HL-60 (cell line): ENCODE measurements around the gene NUBPL.

Experiments used
- DNase-seq, 2 experiments: peaks; one replicate each; pipeline ENCODE4 v3.0.0-alpha.2; 2010 to 2020; ENCODE audit warnings: low read depth in 1 of 2, low spot score in 1 of 2
- H3K27ac ChIP-seq: fragments of 250-450 bp; sonication (Bioruptor Pico); replicated peaks from 2 replicates; pipeline ENCODE4 v1.5.1; 2020; ENCODE audit warnings: mild to moderate bottlenecking, moderate library complexity
- H3K27me3 ChIP-seq: fragments of 250-450 bp; sonication (Bioruptor Pico); 2 replicates; pipeline ENCODE4 v1.5.1; 2021; ENCODE audit warnings: mild to moderate bottlenecking, moderate library complexity; ENCODE audit not compliant: insufficient read depth, poor library complexity, severe bottlenecking
- H3K4me3 ChIP-seq: replicated peaks from 2 replicates; pipeline ENCODE4 v1.5.1; 2011; ENCODE audit warnings: mild to moderate bottlenecking, control low read depth, low read length; ENCODE audit not compliant: insufficient read depth
- CTCF ChIP-seq: IDR thresholded peaks from one replicate; pipeline ENCODE4 v1.5.1; 2011; ENCODE audit warnings: low read length, control low read depth, inconsistent platforms; ENCODE audit not compliant: insufficient read depth
- GABPA ChIP-seq: IDR thresholded peaks from 2 replicates; pipeline ENCODE4 v1.6.1; 2012; ENCODE audit warnings: low read depth
- POLR2AphosphoS5 ChIP-seq: IDR thresholded peaks from 2 replicates; pipeline ENCODE4 v1.6.1; 2012; ENCODE audit warnings: low read depth
- REST ChIP-seq: IDR thresholded peaks from 2 replicates; pipeline ENCODE4 v1.6.1; 2012; ENCODE audit warnings: low read depth; ENCODE audit not compliant: insufficient replicate concordance
- SPI1 ChIP-seq: IDR thresholded peaks from 2 replicates; pipeline ENCODE4 v1.6.1; 2012; ENCODE audit warnings: low read depth, mild to moderate bottlenecking, borderline replicate concordance

NUBPL gene

GRCh38 chr14:31760277-31760676 lies 199.1 kb downstream of the NUBPL start:
- no peak overlapping the region for H3K4me3 ChIP-seq
- DNase-seq = no peak
- H3K27ac ChIP-seq = no peak overlapping the region
- no peaks in the 10 kb centered on the region for H3K27me3 ChIP-seq
- no peak for TF ChIP-seq REST
- TF ChIP-seq POLR2AphosphoS5 = no peak
- TF ChIP-seq CTCF = no peak
- TF ChIP-seq SPI1 = no peak
- no peak for TF ChIP-seq GABPA

GRCh38 chr14:31761325-31761724 lies 200.1 kb downstream of the NUBPL start:
- H3K27me3 ChIP-seq = no peaks in the 10 kb centered on the region
- TF ChIP-seq CTCF = no peak
- TF ChIP-seq GABPA = no peak
- TF ChIP-seq REST = no peak
- TF ChIP-seq POLR2AphosphoS5 = no peak
- TF ChIP-seq SPI1 = no peak
- DNase-seq = no peak
- H3K4me3 ChIP-seq = no peak overlapping the region
- no peak overlapping the region for H3K27ac ChIP-seq

- Histone ChIP-seq H3K27ac (no peak overlapping the region), H3K27me3 (no peaks in the 10 kb centered on the region), H3K4me3 (no peak overlapping the region)
- no peak for DNase-seq
- TF ChIP-seq SPI1 = no peak
- no peak for TF ChIP-seq REST
- no peak for TF ChIP-seq CTCF
- TF ChIP-seq POLR2AphosphoS5 = no peak
- TF ChIP-seq GABPA = no peak
Measured at GRCh38 chr14:31763041-31763440, 201.8 kb downstream of the NUBPL start.
